Duodenal mucosa (tissue), 2 donors: Measurements from ENCODE around the gene ACVRL1.

Experiments used
- H3K27ac ChIP-seq: one replicate; pipeline ENCODE4 v1.7.0; 2013; ENCODE audit warnings: low read depth, low read length
- H3K27me3 ChIP-seq, 2 donors: one replicate each; pipeline ENCODE4 v1.7.0; 2013; ENCODE audit warnings: low read length in 2 of 2, control low read depth in 1 of 2; ENCODE audit not compliant: insufficient read depth in 2 of 2, control insufficient read depth in 1 of 2
- H3K36me3 ChIP-seq, 2 donors: one replicate each; pipeline ENCODE4 v1.7.0; 2013; ENCODE audit warnings: low read length in 2 of 2, control low read depth in 1 of 2; ENCODE audit not compliant: insufficient read depth in 2 of 2, control insufficient read depth in 1 of 2
- H3K4me1 ChIP-seq, 2 donors: one replicate each; pipeline ENCODE4 v1.7.0; 2013; ENCODE audit warnings: low read length in 2 of 2, control low read depth in 1 of 2; ENCODE audit not compliant: insufficient read depth in 2 of 2, control insufficient read depth in 1 of 2
- H3K4me3 ChIP-seq, 2 donors: one replicate each; pipeline ENCODE4 v1.7.0; 2013; ENCODE audit warnings: low read length in 2 of 2, low read depth in 1 of 2
- H3K9ac ChIP-seq, 2 donors: one replicate each; pipeline ENCODE4 v1.7.0; 2013; ENCODE audit warnings: low read length in 2 of 2, low read depth in 1 of 2
- H3K9me3 ChIP-seq, 2 donors: one replicate each; pipeline ENCODE4 v1.7.0; 2013; ENCODE audit warnings: low read length in 2 of 2, control low read depth in 1 of 2; ENCODE audit not compliant: control insufficient read depth in 1 of 2

Gene ACVRL1

DNA sequence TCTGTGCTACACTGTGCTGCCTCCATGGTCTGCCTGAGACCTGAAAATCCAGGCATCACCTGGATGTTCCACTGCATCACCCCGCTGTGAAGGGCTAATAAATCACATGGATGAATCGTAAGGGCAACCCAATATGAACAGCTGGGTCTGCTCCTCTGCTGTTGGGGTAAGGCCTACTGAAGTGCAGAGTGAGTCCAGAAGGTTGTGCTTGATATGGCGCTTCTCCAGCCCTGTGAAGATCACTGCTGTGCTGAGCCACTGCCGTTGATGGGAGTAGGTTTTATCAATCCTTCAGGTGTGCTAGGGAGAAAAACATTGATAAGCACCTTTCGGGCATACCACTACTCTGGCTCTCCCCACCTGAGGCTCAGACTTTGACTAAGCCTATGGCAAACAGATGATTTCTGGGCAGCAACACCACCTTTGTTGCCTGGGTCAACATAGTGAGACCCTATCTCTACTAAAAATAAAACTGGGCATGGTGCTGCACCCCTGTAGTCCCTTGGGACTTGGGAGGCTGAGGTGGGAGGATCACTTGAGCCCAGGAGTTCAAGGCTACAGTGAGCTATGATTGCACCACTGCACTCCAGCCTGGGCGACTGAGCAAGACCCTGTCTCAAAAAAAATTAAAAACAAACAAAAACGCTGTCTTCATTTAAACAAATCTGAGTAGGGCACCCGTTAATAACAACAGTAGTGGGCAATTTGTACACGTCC, 1.7 kb downstream of the ACVRL1 start:
- no peak overlapping the region for H3K4me3 ChIP-seq
- no peaks in the 10 kb centered on the region for H3K27me3 ChIP-seq
- no peak overlapping the region for H3K9ac ChIP-seq
- H3K27ac ChIP-seq, result no peak overlapping the region
- no peaks in the 10 kb centered on the region for H3K9me3 ChIP-seq
- H3K4me1 ChIP-seq, result peaks cover 25 to 31% of the 10 kb centered on the region in 2 donors
- H3K36me3 ChIP-seq, result no peaks in the 10 kb centered on the region

- Histone ChIP-seq H3K4me1 (peaks cover 27 to 31% of the 10 kb centered on the region in 2 donors), H3K27me3 (no peaks in the 10 kb centered on the region), H3K27ac (no peak overlapping the region), H3K9ac (peak overlapping the region in 1 of 2 donors; percentile 5), H3K9me3 (no peaks in the 10 kb centered on the region), H3K4me3 (no peak overlapping the region), H3K36me3 (peaks cover 0 to 3% of the 10 kb centered on the region in 2 donors)
Observed at GRCh38 chr12:51910168-51910567, 2.9 kb downstream of the ACVRL1 start.

GRCh38 chr12:51910691-51911090, 3.4 kb downstream of the ACVRL1 start:
- Histone ChIP-seq H3K4me1 (peaks cover 26 to 31% of the 10 kb centered on the region in 2 donors), H3K27ac (peak overlapping the region; percentile 59), H3K4me3 (no peak overlapping the region), H3K36me3 (peaks cover 0 to 5% of the 10 kb centered on the region in 2 donors), H3K27me3 (no peaks in the 10 kb centered on the region), H3K9ac (no peak overlapping the region), H3K9me3 (no peaks in the 10 kb centered on the region)

DNA sequence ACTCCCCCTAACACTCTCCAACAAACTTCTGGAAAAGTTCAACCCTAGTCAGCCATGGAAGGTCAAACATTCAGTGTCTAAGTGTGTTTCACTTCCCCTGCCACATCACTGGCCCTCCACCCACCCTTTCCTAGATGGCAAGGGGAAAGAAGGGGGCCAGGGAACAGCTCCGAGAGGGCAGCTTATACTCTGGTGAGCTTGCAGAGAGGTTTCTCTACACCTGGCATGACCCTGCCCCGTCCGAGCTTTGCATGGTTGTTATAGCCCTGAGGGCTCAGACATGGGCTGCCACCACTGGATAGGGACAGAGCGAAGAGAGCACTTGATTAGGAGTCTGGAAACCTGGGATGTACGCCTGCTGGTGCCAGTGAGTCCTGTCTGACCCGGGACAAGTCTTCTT, 4.0 kb downstream of the ACVRL1 start:
- H3K27me3 ChIP-seq, result no peaks in the 10 kb centered on the region
- peaks cover 21 to 27% of the 10 kb centered on the region in 2 donors for H3K4me1 ChIP-seq
- H3K4me3 ChIP-seq, result no peak overlapping the region
- peaks cover 0 to 9% of the 10 kb centered on the region in 2 donors for H3K36me3 ChIP-seq
- H3K9ac ChIP-seq, result no peak overlapping the region
- no peaks in the 10 kb centered on the region for H3K9me3 ChIP-seq
- peak overlapping the region; percentile 59 for H3K27ac ChIP-seq

DNA sequence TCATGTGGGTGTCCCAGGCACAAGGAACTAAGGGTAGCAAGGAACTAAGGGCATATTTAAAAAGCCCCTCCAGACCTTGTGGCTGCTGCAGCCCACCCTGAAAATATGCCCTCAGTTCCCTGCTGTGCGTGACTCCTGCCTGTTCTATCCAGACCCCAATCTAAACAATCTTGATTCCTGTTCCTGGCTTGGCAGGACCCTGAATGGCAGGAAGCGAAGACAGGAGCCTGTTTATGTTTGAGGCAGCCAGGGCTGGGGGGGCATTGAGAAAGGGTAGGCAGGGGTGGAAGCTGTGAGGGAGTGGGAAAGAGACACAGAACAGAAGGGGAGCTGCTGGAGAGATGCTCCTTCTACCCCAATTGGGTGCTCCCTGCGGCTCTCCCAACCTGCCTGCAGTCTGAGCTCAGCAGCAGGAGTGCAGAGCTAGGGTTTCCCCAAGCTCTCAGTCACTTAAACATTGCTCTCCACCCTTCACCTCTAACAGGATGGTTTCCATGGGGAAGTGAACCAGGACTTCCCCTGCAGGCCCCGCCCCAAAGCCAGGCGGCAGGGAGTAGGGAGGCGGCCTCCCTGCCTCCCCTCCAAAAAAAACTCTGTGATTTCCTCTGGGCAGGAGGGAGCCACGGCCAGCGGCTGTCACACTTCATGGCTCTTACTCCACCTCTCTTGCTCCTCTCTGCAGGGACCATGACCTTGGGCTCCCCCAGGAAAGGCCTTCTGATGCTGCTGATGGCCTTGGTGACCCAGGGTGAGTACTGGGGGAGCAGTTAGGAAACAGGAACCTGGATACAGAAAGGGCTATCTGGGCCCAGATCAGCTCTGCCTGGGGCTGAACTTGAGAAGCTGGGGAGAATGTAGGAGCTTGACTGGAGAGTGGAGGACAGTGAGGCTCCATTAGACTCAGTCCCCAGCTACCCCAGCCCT, 4.7 kb downstream of the ACVRL1 start:
- peaks cover 20 to 27% of the 10 kb centered on the region in 2 donors for H3K4me1 ChIP-seq
- H3K27ac ChIP-seq, result peak overlapping the region; percentile 51
- peak overlapping the region in 1 of 2 donors; percentile 28 for H3K4me3 ChIP-seq
- no peaks in the 10 kb centered on the region for H3K27me3 ChIP-seq
- H3K36me3 ChIP-seq, result peaks cover 0 to 9% of the 10 kb centered on the region in 2 donors
- no peak overlapping the region for H3K9ac ChIP-seq
- no peaks in the 10 kb centered on the region for H3K9me3 ChIP-seq

DNA sequence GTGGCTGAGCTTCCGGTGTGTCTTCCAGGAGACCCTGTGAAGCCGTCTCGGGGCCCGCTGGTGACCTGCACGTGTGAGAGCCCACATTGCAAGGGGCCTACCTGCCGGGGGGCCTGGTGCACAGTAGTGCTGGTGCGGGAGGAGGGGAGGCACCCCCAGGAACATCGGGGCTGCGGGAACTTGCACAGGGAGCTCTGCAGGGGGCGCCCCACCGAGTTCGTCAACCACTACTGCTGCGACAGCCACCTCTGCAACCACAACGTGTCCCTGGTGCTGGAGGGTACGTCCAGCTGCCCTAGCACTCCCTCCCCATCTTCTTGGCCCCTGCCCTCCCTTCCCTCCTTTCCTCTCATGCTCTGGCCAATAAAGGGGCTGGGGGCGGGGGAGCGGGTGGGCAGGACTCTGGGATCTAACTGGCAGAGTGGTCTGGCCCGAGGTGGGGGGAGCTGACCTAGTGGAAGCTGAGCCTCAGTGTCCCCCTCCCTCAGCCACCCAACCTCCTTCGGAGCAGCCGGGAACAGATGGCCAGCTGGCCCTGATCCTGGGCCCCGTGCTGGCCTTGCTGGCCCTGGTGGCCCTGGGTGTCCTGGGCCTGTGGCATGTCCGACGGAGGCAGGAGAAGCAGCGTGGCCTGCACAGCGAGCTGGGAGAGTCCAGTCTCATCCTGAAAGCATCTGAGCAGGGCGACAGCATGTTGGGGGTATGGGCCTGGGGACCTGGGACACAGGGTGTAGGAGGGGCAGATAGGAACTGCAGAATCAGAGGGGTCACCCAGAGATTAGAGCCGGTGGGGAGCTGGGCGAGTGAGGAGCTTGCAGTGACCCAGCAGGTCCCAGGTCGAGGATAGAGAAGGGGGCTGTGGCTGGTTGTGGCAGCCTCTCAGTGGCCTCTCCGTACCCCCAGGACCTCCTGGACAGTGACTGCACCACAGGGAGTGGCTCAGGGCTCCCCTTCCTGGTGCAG, 6.0 kb downstream of the ACVRL1 start:
- H3K4me3 ChIP-seq, result no peak overlapping the region
- H3K27me3 ChIP-seq, result no peaks in the 10 kb centered on the region
- no peak overlapping the region for H3K9ac ChIP-seq
- H3K27ac ChIP-seq, result no peak overlapping the region
- peaks cover 0 to 9% of the 10 kb centered on the region in 2 donors for H3K36me3 ChIP-seq
- H3K9me3 ChIP-seq, result no peaks in the 10 kb centered on the region
- H3K4me1 ChIP-seq, result peaks cover 32 to 40% of the 10 kb centered on the region in 2 donors

GRCh38 chr12:51914034-51914923, 7.0 kb downstream of the ACVRL1 start:
- no peaks in the 10 kb centered on the region for H3K9me3 ChIP-seq
- no peak overlapping the region for H3K9ac ChIP-seq
- no peaks in the 10 kb centered on the region for H3K27me3 ChIP-seq
- H3K4me3 ChIP-seq, result no peak overlapping the region
- H3K27ac ChIP-seq, result no peak overlapping the region
- H3K36me3 ChIP-seq, result peaks cover 0 to 11% of the 10 kb centered on the region in 2 donors
- peaks cover 32 to 40% of the 10 kb centered on the region in 2 donors for H3K4me1 ChIP-seq

DNA sequence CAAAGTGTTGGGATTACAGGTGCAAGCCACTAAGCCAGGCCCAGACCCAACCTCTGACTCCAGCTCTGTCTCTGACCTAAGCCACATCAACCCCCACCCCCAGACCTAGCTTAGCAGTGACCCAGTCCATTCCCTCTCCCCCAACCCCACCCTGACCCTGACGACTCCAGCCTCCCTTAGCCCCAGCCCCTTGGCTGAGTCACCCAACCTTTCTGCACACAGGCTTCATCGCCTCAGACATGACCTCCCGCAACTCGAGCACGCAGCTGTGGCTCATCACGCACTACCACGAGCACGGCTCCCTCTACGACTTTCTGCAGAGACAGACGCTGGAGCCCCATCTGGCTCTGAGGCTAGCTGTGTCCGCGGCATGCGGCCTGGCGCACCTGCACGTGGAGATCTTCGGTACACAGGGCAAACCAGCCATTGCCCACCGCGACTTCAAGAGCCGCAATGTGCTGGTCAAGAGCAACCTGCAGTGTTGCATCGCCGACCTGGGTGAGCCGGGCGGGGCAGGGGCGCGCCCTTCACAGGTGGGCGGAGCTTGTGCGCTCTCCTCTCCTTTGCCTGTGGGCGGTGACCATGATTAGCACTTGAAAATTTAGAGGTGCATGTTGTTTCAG, 7.8 kb downstream of the ACVRL1 start:
- Histone ChIP-seq H3K9ac (no peak overlapping the region), H3K27ac (no peak overlapping the region), H3K4me3 (no peak overlapping the region), H3K36me3 (peaks cover 0 to 11% of the 10 kb centered on the region in 2 donors), H3K4me1 (peaks cover 32% of the 10 kb centered on the region in 2 donors), H3K9me3 (no peaks in the 10 kb centered on the region), H3K27me3 (no peaks in the 10 kb centered on the region)
